ENCODE data around the gene TMEM240. TPM values are rescaled to one million over a fixed set of nuclear protein-coding genes. Genes with fewer than 3 reads are reported as not detected.

Gene TMEM240
- total and polyA plus RNA-seq, 9 of the 15 experiments (the other 6 are each of a cell fraction or from before 2014, with no cell fraction given), result 0.24 to 2.0 (median 0.69) TPM; not detected in 5

DNA sequence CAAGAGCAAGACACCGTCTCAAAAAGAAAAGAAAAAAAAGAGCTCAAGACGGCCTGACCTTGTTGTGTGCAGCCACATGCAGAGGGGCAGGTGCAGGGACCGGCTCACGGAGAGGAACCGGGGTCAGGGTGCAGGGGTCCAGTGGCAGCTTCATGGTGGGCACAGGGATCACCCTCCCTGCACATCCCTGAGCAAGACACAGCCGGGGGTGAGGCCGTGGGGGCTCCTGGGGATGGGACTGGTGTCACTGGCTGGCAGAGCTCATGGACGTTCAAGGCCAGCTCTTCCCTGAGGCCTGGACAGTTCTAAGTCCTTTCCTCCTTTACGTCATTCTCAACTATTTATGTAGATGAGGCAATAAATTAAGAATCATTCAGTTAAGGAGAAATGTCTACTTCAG is 6.6 kb upstream of the TMEM240 start (continued):
- TF ChIP-seq, protein P1, sequence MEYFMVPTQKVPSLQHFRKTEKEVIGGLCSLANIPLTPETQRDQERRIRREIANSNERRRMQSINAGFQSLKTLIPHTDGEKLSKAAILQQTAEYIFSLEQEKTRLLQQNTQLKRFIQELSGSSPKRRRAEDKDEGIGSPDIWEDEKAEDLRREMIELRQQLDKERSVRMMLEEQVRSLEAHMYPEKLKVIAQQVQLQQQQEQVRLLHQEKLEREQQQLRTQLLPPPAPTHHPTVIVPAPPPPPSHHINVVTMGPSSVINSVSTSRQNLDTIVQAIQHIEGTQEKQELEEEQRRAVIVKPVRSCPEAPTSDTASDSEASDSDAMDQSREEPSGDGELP (CRISPR knock-in tag; IDR thresholded peaks at IDR 0.05; ENCODE audit: borderline replicate concordance), result 0 out of 2 replicates have a peak, but pooled peaks have one; percentile 3
- TF ChIP-seq ZNF445 (CRISPR knock-in tag; IDR thresholded peaks at IDR 0.05; ENCODE audit: low read depth) (no peak), NONO (IDR thresholded peaks at IDR 0.05; ENCODE audit: low read depth in 2 of 2, low read length in 1 of 2) (no peak), ZNF311 (CRISPR knock-in tag; IDR thresholded peaks at IDR 0.05) (no peak)
- TF ChIP-seq, protein P2, sequence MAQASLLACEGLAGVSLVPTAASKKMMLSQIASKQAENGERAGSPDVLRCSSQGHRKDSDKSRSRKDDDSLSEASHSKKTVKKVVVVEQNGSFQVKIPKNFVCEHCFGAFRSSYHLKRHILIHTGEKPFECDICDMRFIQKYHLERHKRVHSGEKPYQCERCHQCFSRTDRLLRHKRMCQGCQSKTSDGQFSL (CRISPR knock-in tag; IDR thresholded peaks at IDR 0.05), result no peak
- TF ChIP-seq, protein P2 (tag; IDR thresholded peaks at IDR 0.05), result no peak

DNA sequence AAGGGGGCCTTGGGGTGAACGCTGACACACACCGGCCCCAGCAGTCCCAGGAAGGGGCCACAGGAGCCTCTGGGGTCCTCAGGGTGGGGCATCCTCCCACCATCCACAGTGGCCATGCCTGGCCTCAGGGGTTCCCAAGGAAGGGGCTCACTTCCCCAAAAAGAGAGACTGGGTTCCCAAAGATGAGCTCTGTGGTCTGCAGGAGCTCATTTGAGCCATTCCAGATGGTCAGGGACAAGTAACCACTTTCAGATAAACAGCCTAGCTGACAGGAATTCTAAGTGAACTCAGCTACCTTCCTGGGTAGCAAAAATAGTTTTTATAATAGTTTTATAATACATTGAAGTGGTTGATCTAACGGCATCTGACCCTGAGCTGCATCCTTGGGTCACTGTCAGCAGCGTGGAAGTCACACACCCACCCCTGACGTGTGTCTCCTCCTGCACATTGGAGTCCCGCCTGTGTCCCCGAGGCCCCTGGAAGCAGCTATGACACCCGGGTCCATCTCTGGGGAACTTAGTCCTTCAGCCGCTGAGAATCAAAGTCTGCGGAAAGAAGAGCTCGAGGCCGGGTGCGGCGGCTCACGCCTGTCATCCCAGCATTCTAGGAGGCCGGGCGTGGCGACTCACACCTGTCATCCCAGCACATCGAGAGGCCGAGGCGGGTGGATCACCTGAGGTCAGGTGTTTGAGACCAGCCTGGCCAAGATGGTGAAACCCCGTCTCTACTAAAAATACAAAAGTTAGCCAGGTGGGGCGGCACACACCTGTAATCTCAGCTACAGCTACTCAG is 5.7 kb upstream of the TMEM240 start:
- BruUV-seq (replicated peaks), result no TSS peak
- CTCF ChIA-PET (ENCODE audit: low intra/inter-chr PET ratio), result no interaction called here
- DNase-seq (ENCODE audit: extremely low read depth in 1 of 4, low spot score in 3 of 4) (no peak), FAIRE-seq (no peak), ATAC-seq (no peak)
- Histone ChIP-seq H3K4me3 (no peak overlapping the region), H3K79me2 (ENCODE audit: control insufficient read depth, insufficient read depth, low read length) (peaks cover 21% of the 10 kb centered on the region), H3K9ac (ENCODE audit: insufficient read depth in 1 of 2, low read depth in 2 of 2, low read length in 2 of 2) (no peak overlapping the region), H3K4me1 (replicated peaks in 1 of 2; ENCODE audit: control insufficient read depth in 2 of 2, insufficient read depth in 2 of 2, low read length in 2 of 2) (peaks cover 0 to 49% of the 10 kb centered on the region in 2 experiments; a peak in 2 of 5 replicates), H3K27ac (ENCODE audit: extremely low read depth, low read depth, low read length) (no peak overlapping the region), H2AFZ (ENCODE audit: low read depth, low read length) (no peak overlapping the region), H3K27me3 (ENCODE audit: control insufficient read depth in 2 of 2, insufficient read depth in 2 of 2, low read length in 2 of 2) (no peaks in the 10 kb centered on the region), H4K20me1 (replicated peaks; ENCODE audit: control insufficient read depth, insufficient read depth, low read length) (peaks cover 10% of the 10 kb centered on the region), H3K9me1 (ENCODE audit: control insufficient read depth, insufficient read depth, low read length) (no peaks in the 10 kb centered on the region), H3K4me2 (ENCODE audit: insufficient read depth, low read length) (no peak overlapping the region), H3K36me3 (ENCODE audit: control insufficient read depth, insufficient read depth, low read length) (peaks cover 71% of the 10 kb centered on the region), H3K9me3 (replicated peaks; ENCODE audit: control insufficient read depth, insufficient read depth, low read depth, low read length) (no peaks in the 10 kb centered on the region)
- in situ Hi-C loops (cut with MboI) (no loop called here), intact Hi-C loops (cut with micrococcal nuclease) (no loop called here)
- POLR2A ChIA-PET, result interaction anchor here (0.9 to 4.7 kb wide), 3 partner anchors 11 to 32 kb away, joined by 4 to 36 read pairs (median 5); no protein-coding TSS in a partner anchor
- WGBS (ENCODE audit: insufficient coverage, low coverage, missing lambda C conversion rate), result 92% methylated on average over 16 of the region's 23 CpGs
- TF ChIP-seq NCOA1 (IDR thresholded peaks at IDR 0.05; ENCODE audit: low read depth) (no peak), SIX5 (IDR thresholded peaks at IDR 0.05; ENCODE audit: borderline replicate concordance in 1 of 2, insufficient read depth in 1 of 2, low read depth in 1 of 2, low read length in 2 of 2) (no peak), NFYB (IDR thresholded peaks at IDR 0.05; ENCODE audit: extremely low read depth, insufficient read length) (no peak), MAFK (IDR thresholded peaks at IDR 0.05; ENCODE audit: low read length) (no peak), GABPB2 (CRISPR knock-in tag; conservative IDR thresholded peaks at IDR 0.05) (no peak), BRF1 (IDR thresholded peaks at IDR 0.05; ENCODE audit: borderline replicate concordance, extremely low read depth, insufficient read length) (no peak), NFIX (CRISPR knock-in tag; IDR thresholded peaks at IDR 0.05; ENCODE audit: low read depth) (no peak), CAMTA2 (CRISPR knock-in tag; conservative IDR thresholded peaks at IDR 0.05) (no peak), SMAD3 (CRISPR knock-in tag; conservative IDR thresholded peaks at IDR 0.05) (no peak)
- TF ChIP-seq, protein P3, sequence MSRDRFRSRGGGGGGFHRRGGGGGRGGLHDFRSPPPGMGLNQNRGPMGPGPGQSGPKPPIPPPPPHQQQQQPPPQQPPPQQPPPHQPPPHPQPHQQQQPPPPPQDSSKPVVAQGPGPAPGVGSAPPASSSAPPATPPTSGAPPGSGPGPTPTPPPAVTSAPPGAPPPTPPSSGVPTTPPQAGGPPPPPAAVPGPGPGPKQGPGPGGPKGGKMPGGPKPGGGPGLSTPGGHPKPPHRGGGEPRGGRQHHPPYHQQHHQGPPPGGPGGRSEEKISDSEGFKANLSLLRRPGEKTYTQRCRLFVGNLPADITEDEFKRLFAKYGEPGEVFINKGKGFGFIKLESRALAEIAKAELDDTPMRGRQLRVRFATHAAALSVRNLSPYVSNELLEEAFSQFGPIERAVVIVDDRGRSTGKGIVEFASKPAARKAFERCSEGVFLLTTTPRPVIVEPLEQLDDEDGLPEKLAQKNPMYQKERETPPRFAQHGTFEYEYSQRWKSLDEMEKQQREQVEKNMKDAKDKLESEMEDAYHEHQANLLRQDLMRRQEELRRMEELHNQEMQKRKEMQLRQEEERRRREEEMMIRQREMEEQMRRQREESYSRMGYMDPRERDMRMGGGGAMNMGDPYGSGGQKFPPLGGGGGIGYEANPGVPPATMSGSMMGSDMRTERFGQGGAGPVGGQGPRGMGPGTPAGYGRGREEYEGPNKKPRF (IDR thresholded peaks at IDR 0.05; ENCODE audit: low read depth, low read length), result no peak
